MCF 10A (cell line): Measurements from ENCODE around the gene LENG9. TPM values are rescaled to one million over a fixed set of nuclear protein-coding genes. Genes with fewer than 3 reads are reported as not detected.

Experiments
- BruUV-seq: library from RNA; stranded (reverse); fragments of 400-500 nt; replicated peaks from 2 replicates; lab custom pipeline; 2021; lab: Mats Ljungman, UMichigan
- CTCF ChIA-PET: fragments of 300-600 bp; sonication (Branson Sonifier 250); formaldehyde crosslinking; extraction: SDS; loops from one replicate; lab custom pipeline; 2021; ENCODE audit warnings: antibody characterized with exemption, inconsistent platforms; lab: Yijun Ruan, JAX
- POLR2A ChIA-PET: fragments of 300-600, 350-650 bp; sonication (Branson Sonifier 250); formaldehyde crosslinking; extraction: SDS; loops from one replicate; lab custom pipeline; 2020; ENCODE audit warnings: antibody characterized with exemption, inconsistent platforms; lab: Yijun Ruan, JAX
- DNase-seq: peaks from one replicate; pipeline ENCODE4 v3.0.0-alpha.2; 2018; ENCODE audit not compliant: unreplicated experiment
- H3K27ac Mint-ChIP-seq: one replicate; pipeline ENCODE4 v1.8.0; 2022; ENCODE audit warnings: mild to moderate bottlenecking, low read depth, mixed read lengths; ENCODE audit not compliant: unreplicated experiment
- H3K27me3 Mint-ChIP-seq: one replicate; pipeline ENCODE4 v1.8.0; 2022; ENCODE audit warnings: mixed read lengths; ENCODE audit not compliant: insufficient read depth, unreplicated experiment
- H3K36me3 Mint-ChIP-seq: one replicate; pipeline ENCODE4 v1.8.0; 2022; ENCODE audit warnings: mild to moderate bottlenecking, moderate library complexity, mixed read lengths; ENCODE audit not compliant: insufficient read depth, unreplicated experiment
- H3K4me1 Mint-ChIP-seq: one replicate; pipeline ENCODE4 v1.8.0; 2022; ENCODE audit warnings: mixed read lengths; ENCODE audit not compliant: insufficient read depth, unreplicated experiment
- H3K4me3 Mint-ChIP-seq: one replicate; pipeline ENCODE4 v1.8.0; 2022; ENCODE audit warnings: mild to moderate bottlenecking, moderate library complexity, mixed read lengths; ENCODE audit not compliant: unreplicated experiment
- H3K9me3 Mint-ChIP-seq: one replicate; pipeline ENCODE4 v1.8.0; 2022; ENCODE audit warnings: mixed read lengths; ENCODE audit not compliant: unreplicated experiment
- CTCF ChIP-seq: fragments of 200-600 bp; IDR thresholded peaks from one replicate; pipeline ENCODE4 v1.8.0; 2022; ENCODE audit warnings: antibody characterized with exemption, mild to moderate bottlenecking; ENCODE audit not compliant: unreplicated experiment
- intact Hi-C: fragments of 100-400 bp; cut with micrococcal nuclease; formaldehyde crosslinking; loops from 2 replicates; pipeline ENCODE4 v1.14.1; 2022
- total RNA-seq: library from RNA; stranded (reverse); gene quantifications from 2 replicates; pipeline ENCODE4 v1.2.3, GENCODE V29; 2022

The LENG9 gene
- total RNA-seq, 1 experiment from 2014 or later: 9.3 TPM

GRCh38 chr19:54452626-54453025 lies 11.0 kb downstream of the LENG9 start:
- TF ChIP-seq CTCF: no peak
- H3K4me3 Mint-ChIP-seq: no peak overlapping the region
- intact Hi-C loops: no loop called here
- peaks cover 73% of the 10 kb centered on the region for H3K36me3 Mint-ChIP-seq
- no peaks in the 10 kb centered on the region for H3K9me3 Mint-ChIP-seq
- no TSS peak for BruUV-seq
- POLR2A ChIA-PET: interaction anchor here (0.6 to 1.4 kb wide), 3 partner anchors 9 to 303 kb away, joined by 3 to 4 read pairs (median 3); partner anchors contain the start of gene LENG9
- DNase-seq: no peak
- peaks cover 28% of the 10 kb centered on the region for H3K4me1 Mint-ChIP-seq
- no peak overlapping the region for H3K27ac Mint-ChIP-seq
- no peaks in the 10 kb centered on the region for H3K27me3 Mint-ChIP-seq
- CTCF ChIA-PET: interaction anchor here (1.1 to 1.4 kb wide), 2 partner anchors 14 to 28 kb away, joined by 3 to 5 read pairs; no protein-coding TSS in a partner anchor

GRCh38 chr19:54451997-54452396 lies 11.6 kb downstream of the LENG9 start:
- Mint-ChIP-seq H3K9me3 (no peaks in the 10 kb centered on the region), H3K4me3 (no peak overlapping the region), H3K27me3 (no peaks in the 10 kb centered on the region), H3K27ac (peak overlapping the region; percentile 31), H3K36me3 (peaks cover 68% of the 10 kb centered on the region), H3K4me1 (peaks cover 28% of the 10 kb centered on the region)
- TF ChIP-seq CTCF: no peak
- ChIA-PET POLR2A (interaction anchor here (1.4 to 5.2 kb wide), 2 partner anchors 9 to 10 kb away, joined by 4 to 157 read pairs; partner anchors contain the start of gene LENG9), CTCF (no interaction called here)
- intact Hi-C loops: no loop called here
- BruUV-seq: no TSS peak
- DNase-seq: no peak

GRCh38 chr19:54451331-54451871 lies 12.2 kb downstream of the LENG9 start:
- Mint-ChIP-seq H3K4me3 (peak overlapping the region; percentile 97), H3K4me1 (peaks cover 28% of the 10 kb centered on the region), H3K27me3 (no peaks in the 10 kb centered on the region), H3K36me3 (peaks cover 67% of the 10 kb centered on the region), H3K9me3 (no peaks in the 10 kb centered on the region), H3K27ac (peak overlapping the region; percentile 99)
- intact Hi-C loops: no loop called here
- no TSS peak for BruUV-seq
- TF ChIP-seq CTCF: no peak
- ChIA-PET POLR2A (interaction anchor here (5.2 kb wide), 1 partner anchor 9 kb away, joined by 157 read pairs; the partner anchor contains the start of gene LENG9), CTCF (interaction anchor here (1.8 kb wide), 1 partner anchor 8 kb away, joined by 3 read pairs; no protein-coding TSS in a partner anchor)
- DNase-seq: no peak

- no TSS peak for BruUV-seq
- POLR2A ChIA-PET: interaction anchor here (0.7 to 5.2 kb wide), 5 partner anchors 11 to 260 kb away, joined by 3 to 157 read pairs (median 12); partner anchors contain the start of genes LENG9, MBOAT7 and TSEN34
These were observed 13.9 kb downstream of the LENG9 start for GRCh38 chr19:54449701-54450069.

More at GRCh38 chr19:54449701-54450069, 13.9 kb downstream of the LENG9 start:
- no peak for DNase-seq
- TF ChIP-seq CTCF: no peak
- Mint-ChIP-seq H3K27ac (peak overlapping the region; percentile 99), H3K4me3 (peak overlapping the region; percentile 97), H3K27me3 (no peaks in the 10 kb centered on the region), H3K36me3 (peaks cover 65% of the 10 kb centered on the region), H3K9me3 (no peaks in the 10 kb centered on the region), H3K4me1 (peaks cover 28% of the 10 kb centered on the region)
- CTCF ChIA-PET: interaction anchor here (0.8 to 1.8 kb wide), 3 partner anchors 9 to 31 kb away, joined by 3 read pairs; no protein-coding TSS in a partner anchor
- intact Hi-C loops: loop anchor here (1.0 kb wide), 1 partner anchor 14 kb away; the partner anchor contains the start of gene LENG9
